B cell (primary cell): Measurements from ENCODE around the gene RDH13.

Experiments
- EZH2 ChIP-seq: IDR thresholded peaks from 2 replicates; pipeline ENCODE4 v1.6.1; 2012; ENCODE audit warnings: borderline replicate concordance, low read depth, mild to moderate bottlenecking, moderate library complexity, low read length; ENCODE audit not compliant: insufficient read depth, poor library complexity, severe bottlenecking
- TF ChIP-seq, protein P1 (sequence below): fragments of 200-600 bp; IDR thresholded peaks from one replicate; pipeline ENCODE4 v1.8.0; 2022; ENCODE audit warnings: antibody characterized with exemption, mild to moderate bottlenecking

DNA sequence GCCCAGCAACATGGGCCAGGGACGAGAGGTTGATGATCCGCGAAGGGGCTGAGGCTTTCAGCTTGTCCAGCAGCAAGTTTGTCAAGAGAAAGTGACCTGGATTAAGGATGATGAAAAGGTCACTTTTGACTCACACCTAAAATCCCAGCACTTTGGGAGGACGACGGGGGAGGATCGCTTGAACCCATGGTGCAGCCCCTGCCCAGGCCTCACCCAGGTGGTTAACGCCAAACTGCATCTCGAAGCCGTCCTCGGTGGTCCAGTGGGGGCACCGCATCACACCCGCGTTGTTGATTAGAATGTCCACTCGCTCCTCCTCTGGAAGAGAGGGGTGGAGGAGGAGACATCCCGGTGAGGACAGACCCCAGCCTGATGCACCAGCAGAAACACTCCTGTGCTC is 14.5 kb downstream of the RDH13 start:
- TF ChIP-seq, protein P1, sequence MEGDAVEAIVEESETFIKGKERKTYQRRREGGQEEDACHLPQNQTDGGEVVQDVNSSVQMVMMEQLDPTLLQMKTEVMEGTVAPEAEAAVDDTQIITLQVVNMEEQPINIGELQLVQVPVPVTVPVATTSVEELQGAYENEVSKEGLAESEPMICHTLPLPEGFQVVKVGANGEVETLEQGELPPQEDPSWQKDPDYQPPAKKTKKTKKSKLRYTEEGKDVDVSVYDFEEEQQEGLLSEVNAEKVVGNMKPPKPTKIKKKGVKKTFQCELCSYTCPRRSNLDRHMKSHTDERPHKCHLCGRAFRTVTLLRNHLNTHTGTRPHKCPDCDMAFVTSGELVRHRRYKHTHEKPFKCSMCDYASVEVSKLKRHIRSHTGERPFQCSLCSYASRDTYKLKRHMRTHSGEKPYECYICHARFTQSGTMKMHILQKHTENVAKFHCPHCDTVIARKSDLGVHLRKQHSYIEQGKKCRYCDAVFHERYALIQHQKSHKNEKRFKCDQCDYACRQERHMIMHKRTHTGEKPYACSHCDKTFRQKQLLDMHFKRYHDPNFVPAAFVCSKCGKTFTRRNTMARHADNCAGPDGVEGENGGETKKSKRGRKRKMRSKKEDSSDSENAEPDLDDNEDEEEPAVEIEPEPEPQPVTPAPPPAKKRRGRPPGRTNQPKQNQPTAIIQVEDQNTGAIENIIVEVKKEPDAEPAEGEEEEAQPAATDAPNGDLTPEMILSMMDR: no peak
- no peak for TF ChIP-seq EZH2
